Right lobe of liver (tissue), 4 donors: ENCODE results near the gene ABHD2.

Experiments
- POLR2A ChIP-seq: fragments of 450-650 bp; IDR thresholded peaks from one replicate; pipeline ENCODE4 v1.6.1; 2017; ENCODE audit warnings: antibody characterized with exemption, mild to moderate bottlenecking
- TF ChIP-seq, protein P1 (sequence below), 4 donors: fragments of 200-600 bp in 3 of 4; fragments of 450-650 bp in 1 of 4; IDR thresholded peaks; one replicate each; pipeline versions ENCODE4 v1.5.1 to v1.8.0; 2016 to 2022; ENCODE audit warnings: antibody characterized with exemption in 4 of 4, mild to moderate bottlenecking in 2 of 4
- donor health status: DM: no; HTN: no; CAD: no.
- donor health status: DM: no; HTN: no; CAD: no.
- donor health status: DM: no; HTN: yes; CAD: no.

DNA sequence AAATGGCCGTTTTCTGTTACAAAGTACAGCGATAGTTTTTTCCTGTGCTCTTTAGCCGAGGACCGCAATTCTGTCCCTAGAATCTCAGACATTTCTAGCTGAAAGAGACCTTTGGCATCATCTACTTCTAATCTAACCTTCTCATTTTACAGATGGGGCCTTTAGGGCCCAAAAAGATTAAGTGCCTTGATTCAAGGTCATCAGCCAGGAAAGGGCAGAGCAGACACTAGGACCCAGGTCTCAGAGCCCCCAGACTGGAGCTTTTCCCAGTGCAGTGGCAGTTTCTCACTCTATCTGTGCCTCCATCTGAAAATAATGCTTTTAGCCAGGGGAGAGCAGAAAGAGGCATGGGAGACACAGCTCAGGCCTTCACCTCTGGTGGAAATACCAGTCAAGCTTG lies 20.6 kb downstream of the ABHD2 start:
- TF ChIP-seq, protein P1, sequence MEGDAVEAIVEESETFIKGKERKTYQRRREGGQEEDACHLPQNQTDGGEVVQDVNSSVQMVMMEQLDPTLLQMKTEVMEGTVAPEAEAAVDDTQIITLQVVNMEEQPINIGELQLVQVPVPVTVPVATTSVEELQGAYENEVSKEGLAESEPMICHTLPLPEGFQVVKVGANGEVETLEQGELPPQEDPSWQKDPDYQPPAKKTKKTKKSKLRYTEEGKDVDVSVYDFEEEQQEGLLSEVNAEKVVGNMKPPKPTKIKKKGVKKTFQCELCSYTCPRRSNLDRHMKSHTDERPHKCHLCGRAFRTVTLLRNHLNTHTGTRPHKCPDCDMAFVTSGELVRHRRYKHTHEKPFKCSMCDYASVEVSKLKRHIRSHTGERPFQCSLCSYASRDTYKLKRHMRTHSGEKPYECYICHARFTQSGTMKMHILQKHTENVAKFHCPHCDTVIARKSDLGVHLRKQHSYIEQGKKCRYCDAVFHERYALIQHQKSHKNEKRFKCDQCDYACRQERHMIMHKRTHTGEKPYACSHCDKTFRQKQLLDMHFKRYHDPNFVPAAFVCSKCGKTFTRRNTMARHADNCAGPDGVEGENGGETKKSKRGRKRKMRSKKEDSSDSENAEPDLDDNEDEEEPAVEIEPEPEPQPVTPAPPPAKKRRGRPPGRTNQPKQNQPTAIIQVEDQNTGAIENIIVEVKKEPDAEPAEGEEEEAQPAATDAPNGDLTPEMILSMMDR (IDR thresholded peaks at IDR 0.05), result no peak
- no peak for TF ChIP-seq POLR2A
